Ectodermal cell (in vitro differentiated cells): Measurements from ENCODE around the gene PKP4.

Experiments used
- H3K27ac ChIP-seq: 2 replicates; pipeline ENCODE4 v1.7.0; 2013; ENCODE audit warnings: mild to moderate bottlenecking, low read depth, low read length; ENCODE audit not compliant: insufficient read depth, poor library complexity, severe bottlenecking
- H3K27me3 ChIP-seq: 2 replicates; pipeline ENCODE4 v1.7.0; 2013; ENCODE audit warnings: mild to moderate bottlenecking, low read length; ENCODE audit not compliant: insufficient read depth, control insufficient read depth, poor library complexity, severe bottlenecking
- H3K36me3 ChIP-seq: one replicate; pipeline ENCODE4 v1.7.0; 2013; ENCODE audit warnings: low read length; ENCODE audit not compliant: control insufficient read depth, insufficient read depth
- H3K4me1 ChIP-seq: one replicate; pipeline ENCODE4 v1.7.0; 2013; ENCODE audit warnings: low read length; ENCODE audit not compliant: control insufficient read depth, insufficient read depth
- H3K4me3 ChIP-seq: 2 replicates; pipeline ENCODE4 v1.7.0; 2013; ENCODE audit warnings: low read depth, low read length, control low read depth; ENCODE audit not compliant: insufficient read depth
- H3K9me3 ChIP-seq: 2 replicates; pipeline ENCODE4 v1.7.0; 2013; ENCODE audit warnings: mild to moderate bottlenecking, low read length, moderate library complexity; ENCODE audit not compliant: control insufficient read depth
- WGBS, 2 experiments: methylation state at CpG; one replicate each; pipeline ENCODE4 v1.1.7; 2013; ENCODE audit warnings: missing lambda C conversion rate in 2 of 2; 5-methylcytosine and 5-hydroxymethylcytosine counted together

Gene PKP4

GRCh38 chr2:158728422-158728821, 271.7 kb downstream of the PKP4 start:
- H3K27ac ChIP-seq: no peak overlapping the region
- no peaks in the 10 kb centered on the region for H3K36me3 ChIP-seq
- H3K4me3 ChIP-seq: no peak overlapping the region
- H3K27me3 ChIP-seq: no peaks in the 10 kb centered on the region
- peaks cover 39% of the 10 kb centered on the region for H3K4me1 ChIP-seq
- no peaks in the 10 kb centered on the region for H3K9me3 ChIP-seq
- WGBS, 2 experiments: 80 to 83% methylated on average over 7 of the region's 7 CpGs

- H3K4me1 ChIP-seq: peaks cover 39% of the 10 kb centered on the region
- H3K27me3 ChIP-seq: no peaks in the 10 kb centered on the region
- no peak overlapping the region for H3K4me3 ChIP-seq
- no peak overlapping the region for H3K27ac ChIP-seq
- no peaks in the 10 kb centered on the region for H3K9me3 ChIP-seq
- WGBS, 2 experiments: 92 to 94% methylated on average over 5 of the region's 5 CpGs
- H3K36me3 ChIP-seq: no peaks in the 10 kb centered on the region
These were observed 272.7 kb downstream of the PKP4 start for GRCh38 chr2:158729451-158729850.

GRCh38 chr2:158729873-158730620, 273.3 kb downstream of the PKP4 start:
- Histone ChIP-seq H3K4me1 (peaks cover 35% of the 10 kb centered on the region), H3K4me3 (no peak overlapping the region), H3K9me3 (no peaks in the 10 kb centered on the region), H3K36me3 (no peaks in the 10 kb centered on the region), H3K27me3 (no peaks in the 10 kb centered on the region), H3K27ac (no peak overlapping the region)
- WGBS, 2 experiments: 88% methylated on average over 16 of the region's 16 CpGs

- no peaks in the 10 kb centered on the region for H3K9me3 ChIP-seq
- no peak overlapping the region for H3K4me3 ChIP-seq
- peaks cover 29% of the 10 kb centered on the region for H3K4me1 ChIP-seq
- 92 to 93% methylated on average over 8 to 9 of the region's 9 CpGs for WGBS, 2 experiments
- no peaks in the 10 kb centered on the region for H3K36me3 ChIP-seq
- no peak overlapping the region for H3K27ac ChIP-seq
- no peaks in the 10 kb centered on the region for H3K27me3 ChIP-seq
These were observed 273.9 kb downstream of the PKP4 start for GRCh38 chr2:158730621-158731140.

GRCh38 chr2:158731386-158731785, 274.6 kb downstream of the PKP4 start:
- Histone ChIP-seq H3K4me3 (no peak overlapping the region), H3K36me3 (no peaks in the 10 kb centered on the region), H3K27me3 (no peaks in the 10 kb centered on the region), H3K9me3 (no peaks in the 10 kb centered on the region), H3K27ac (no peak overlapping the region), H3K4me1 (peaks cover 23% of the 10 kb centered on the region)
- WGBS, 2 experiments: 75 to 86% methylated on average over 4 of the region's 4 CpGs
